NCI-H1436 treated with DMSO at 0.1 percent for 48 hours (cell line): Measurements from ENCODE around the gene TACSTD2.
"Not testable (repeated sequence)": the region's sequence is repeated elsewhere in the genome, so short reads cannot be mapped to it uniquely, and the experiment has no call there.

Source experiments
- DNase-seq: peaks from one replicate; lab custom pipeline; 2025; lab: John Stamatoyannopoulos, UW

TACSTD2 gene, protein sequence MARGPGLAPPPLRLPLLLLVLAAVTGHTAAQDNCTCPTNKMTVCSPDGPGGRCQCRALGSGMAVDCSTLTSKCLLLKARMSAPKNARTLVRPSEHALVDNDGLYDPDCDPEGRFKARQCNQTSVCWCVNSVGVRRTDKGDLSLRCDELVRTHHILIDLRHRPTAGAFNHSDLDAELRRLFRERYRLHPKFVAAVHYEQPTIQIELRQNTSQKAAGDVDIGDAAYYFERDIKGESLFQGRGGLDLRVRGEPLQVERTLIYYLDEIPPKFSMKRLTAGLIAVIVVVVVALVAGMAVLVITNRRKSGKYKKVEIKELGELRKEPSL

GRCh38 chr1:58576727-58577653 lies at the start of gene TACSTD2:
Gene TACSTD2 (minus strand): TSS chr1:58577252. CDS start chr1:58577156, 96 bp downstream.
- no peak for DNase-seq

GRCh38 chr1:58626293-58626692 lies 49.2 kb upstream of the TACSTD2 start:
- DNase-seq = no peak

DNA sequence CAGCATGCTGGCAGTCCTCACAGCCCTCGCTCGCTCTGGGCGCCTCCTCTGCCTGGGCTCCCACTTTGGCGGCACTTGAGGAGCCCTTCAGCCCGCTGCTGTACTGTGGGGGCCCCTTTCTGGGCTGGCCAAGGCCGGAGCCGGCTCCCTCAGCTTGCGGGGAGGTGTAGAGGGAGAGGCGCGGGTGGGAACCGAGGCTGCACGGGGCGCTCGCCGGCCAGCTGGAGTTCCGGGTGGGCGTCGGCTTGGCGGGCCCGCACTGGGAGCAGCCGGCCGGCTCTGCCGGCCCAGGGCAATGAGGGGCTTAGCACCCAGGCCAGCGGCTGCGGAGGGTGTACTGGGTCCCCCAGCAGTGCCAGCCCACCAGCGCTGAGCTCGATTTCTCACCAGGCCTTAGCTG lies 46.2 kb upstream of the TACSTD2 start:
- DNase-seq = not testable (repeated sequence)

- DNase-seq = no peak
Observed at GRCh38 chr1:58622571-58622970, 45.5 kb upstream of the TACSTD2 start.

DNA sequence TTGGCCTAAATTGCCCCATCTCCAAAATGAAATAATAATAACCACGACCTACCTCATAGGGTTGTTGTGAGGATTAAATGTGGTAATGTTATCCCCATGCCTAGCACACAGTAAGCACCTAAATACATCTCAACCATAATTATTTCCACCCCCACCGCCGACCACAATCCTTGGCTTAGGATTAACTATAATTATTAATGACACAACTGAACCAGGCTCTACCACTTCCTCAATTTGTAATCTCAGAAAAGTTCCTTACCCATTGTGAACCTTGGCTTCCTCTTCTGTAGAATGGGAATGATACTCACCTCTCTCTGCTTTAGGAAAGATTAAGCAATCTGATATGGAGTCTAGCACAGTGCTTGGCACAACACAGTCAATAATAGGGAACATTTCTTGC lies 44.3 kb upstream of the TACSTD2 start:
- DNase-seq = no peak

DNA sequence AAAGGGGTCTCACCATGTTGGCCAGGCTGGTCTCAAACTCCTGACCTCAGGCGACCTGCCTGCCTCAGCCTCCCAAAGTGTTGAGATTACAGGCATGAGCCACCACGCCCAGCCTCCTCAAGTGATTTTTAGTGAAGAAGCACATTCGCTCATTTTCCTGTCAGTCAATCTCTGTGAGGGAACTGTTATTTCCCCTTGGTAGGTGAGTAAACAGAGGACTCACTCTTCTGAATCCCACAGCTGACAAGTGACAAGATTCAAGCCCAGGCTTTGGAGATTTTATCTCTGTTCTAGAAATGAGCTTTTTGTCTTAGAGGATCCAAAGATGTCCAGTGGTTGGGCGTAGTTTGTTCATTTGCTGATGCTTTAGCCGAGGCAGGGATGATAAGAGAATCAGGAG lies 43.9 kb upstream of the TACSTD2 start:
- DNase-seq = no peak

DNA sequence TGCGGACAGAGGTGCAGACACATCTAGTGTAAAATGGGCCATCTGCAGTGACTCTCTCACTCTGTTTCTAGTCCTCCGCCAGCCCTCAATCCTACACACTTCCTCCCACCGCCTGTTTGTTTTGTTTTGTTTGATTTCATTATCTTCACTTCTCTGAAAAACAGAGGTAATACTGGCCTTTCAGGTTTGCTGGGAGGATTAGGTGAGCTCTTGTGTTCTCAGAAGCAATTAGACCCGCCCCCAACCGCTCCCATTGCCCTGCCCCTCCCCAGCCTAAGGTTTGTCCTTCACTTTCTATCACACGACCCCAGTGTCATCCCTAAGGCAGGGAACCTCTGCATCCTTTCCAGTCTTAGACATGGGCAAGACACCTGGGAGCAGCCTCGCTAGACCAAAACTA lies 43.2 kb upstream of the TACSTD2 start:
- no peak for DNase-seq

- no peak for DNase-seq
Observed at GRCh38 chr1:58619286-58620054, 42.4 kb upstream of the TACSTD2 start.

DNA sequence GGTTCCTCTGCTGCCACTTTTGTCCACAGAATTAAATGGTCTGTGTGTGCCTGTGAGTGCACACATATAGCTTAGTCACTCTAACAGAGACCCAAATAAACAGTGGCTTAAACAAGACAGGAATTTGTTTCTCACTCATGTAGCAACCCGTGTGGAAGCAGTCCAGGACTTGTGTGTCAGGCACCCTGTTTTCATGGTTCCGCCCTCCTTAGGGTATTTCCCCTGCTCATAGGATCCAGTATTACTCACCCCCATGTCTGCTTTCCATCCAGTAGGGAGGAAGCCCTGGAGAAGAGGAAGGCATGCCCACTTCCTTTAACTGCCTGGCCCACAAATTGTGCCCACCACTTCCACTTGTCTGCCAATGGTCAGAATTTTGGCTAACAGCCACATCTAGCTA lies 41.3 kb upstream of the TACSTD2 start:
- DNase-seq = no peak

- DNase-seq = no peak
Observed at GRCh38 chr1:58611861-58612385, 34.9 kb upstream of the TACSTD2 start.

DNA sequence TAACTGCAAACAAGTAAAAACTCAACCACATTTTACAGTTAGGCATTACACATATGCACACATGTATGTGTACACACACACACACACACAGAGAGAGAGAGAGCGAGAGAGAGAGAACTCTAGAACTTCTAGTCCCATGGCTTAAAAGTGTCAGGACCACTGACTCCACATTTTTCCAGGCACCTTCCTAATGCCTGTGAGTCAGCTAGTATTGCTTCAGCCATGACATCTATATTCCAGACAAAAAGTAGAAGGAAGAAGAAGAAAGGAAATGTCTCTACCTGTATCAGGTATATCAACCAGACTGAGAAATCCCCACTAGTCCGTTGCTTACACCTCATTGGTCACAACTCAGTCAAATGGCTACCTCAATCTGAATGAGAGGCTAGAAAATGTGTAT lies 31.9 kb upstream of the TACSTD2 start:
- no peak for DNase-seq

DNA sequence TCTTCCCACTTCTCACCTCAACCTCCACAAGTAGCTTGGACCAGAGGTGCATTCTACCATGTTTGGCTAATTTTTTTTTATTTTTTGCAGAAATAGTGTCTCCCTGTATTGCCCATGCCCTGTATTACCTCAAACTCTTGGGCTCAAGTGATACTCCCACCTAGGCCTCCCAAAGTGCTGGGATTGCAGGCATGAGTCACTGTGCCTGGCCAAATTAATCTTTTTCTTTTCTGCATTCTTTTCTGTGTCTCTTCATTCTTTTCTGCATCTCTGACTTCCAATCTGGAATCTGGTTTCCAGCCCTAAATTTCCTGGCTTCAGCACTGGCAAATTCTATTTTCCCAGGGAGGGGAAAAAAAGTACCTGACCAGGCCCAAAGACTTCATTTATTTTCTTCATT lies 31.2 kb upstream of the TACSTD2 start:
- DNase-seq = no peak

DNA sequence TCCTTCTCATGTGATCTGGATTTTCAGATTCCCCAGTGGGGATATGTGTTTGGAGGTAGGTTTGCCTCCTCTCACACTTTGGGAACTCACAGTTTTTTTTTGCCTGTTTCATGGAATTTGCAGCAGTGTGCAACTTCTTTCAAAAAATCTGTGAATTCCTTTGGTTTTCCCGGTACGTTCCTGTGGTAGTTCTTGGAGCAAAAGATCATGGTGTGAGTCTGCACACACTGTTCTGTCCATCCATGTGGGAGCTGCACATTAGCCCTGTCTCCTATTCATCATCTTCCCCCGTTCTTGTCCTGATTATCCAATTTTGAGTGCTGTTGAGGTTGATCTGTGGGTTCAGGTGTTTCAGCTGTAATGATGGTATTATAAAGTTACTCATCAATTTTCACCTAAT lies 30.3 kb upstream of the TACSTD2 start:
- no peak for DNase-seq

DNA sequence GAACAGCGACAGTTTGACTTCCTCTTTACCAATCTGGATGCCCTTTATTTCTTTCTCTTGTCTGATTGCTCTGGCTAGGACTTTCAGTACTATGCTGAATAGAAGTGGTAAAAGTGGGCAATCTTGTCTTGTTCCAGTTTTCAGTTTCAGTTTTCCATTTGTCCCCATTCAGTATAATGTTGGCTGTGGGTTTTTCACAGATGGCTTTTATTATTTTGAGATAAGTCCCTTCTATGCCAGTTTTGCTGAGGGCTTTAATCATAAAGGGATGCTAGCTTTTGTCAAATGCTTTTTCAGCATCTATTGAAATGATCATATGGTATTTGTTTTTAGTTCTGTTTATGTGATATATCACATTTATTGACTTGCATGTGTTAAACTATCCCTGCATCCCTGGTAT lies 24.9 kb upstream of the TACSTD2 start:
- DNase-seq = not testable (repeated sequence)

DNA sequence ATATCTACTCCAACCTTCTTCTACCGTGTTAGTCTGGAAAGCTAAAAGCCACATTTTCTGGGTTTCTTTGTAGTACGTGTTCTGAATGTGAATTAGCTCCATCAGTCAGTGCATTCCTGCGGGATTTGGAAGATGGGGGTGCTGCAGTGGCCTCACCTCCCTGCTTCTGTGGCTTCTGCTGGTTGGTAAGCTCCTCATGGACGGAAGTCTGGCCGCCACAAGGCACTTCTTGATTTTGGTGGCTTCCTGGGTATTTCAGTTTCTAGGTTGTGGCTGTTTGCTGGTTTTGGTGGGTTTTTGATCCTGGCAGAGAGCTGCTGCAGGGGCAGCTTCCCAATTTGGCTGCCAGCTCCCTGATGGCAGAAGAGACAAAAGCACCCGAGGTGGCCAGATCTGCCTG lies 20.9 kb upstream of the TACSTD2 start:
- DNase-seq = no peak

- DNase-seq = no peak
Observed at GRCh38 chr1:58597076-58597475, 20.0 kb upstream of the TACSTD2 start.

DNA sequence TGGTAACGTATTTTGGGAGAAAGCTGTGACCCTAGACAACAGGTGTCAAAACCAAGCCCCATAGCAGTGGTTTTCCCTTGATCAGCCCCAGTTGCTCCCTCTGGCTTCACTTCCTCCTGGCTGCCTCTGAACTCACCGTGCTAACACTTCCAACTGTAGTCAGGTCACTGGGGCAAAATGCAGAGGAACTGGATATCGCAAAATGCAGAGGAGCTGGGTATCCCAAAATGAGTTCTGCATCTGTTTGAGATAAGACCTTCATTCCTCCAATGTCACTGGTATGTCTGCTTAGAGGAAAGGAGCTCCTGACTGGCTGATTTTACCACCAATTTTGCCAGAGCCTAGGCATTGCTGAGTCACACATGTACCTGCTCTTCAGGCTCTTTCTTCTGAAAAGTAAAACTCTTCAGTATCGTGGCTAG lies 19.6 kb upstream of the TACSTD2 start:
- no peak for DNase-seq

DNA sequence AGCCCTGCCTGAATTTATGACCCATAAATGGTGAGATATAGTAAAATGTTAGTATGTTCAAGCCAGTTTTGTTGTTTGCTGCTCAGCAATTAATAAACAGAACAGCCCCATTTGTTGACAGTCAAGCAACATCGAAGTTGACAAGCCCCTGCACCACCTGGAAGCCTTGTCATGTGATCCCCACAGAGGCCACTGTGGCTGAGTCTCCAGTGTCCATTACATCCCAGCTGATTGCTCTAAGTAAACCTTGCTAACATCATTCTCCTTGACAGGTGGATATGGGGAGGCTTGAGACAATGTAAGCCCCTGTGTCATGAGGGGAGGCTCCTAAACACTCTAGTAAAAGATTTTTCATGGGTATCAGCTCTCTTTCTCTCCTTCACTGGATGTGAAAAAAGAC lies 17.5 kb upstream of the TACSTD2 start:
- DNase-seq = no peak

DNA sequence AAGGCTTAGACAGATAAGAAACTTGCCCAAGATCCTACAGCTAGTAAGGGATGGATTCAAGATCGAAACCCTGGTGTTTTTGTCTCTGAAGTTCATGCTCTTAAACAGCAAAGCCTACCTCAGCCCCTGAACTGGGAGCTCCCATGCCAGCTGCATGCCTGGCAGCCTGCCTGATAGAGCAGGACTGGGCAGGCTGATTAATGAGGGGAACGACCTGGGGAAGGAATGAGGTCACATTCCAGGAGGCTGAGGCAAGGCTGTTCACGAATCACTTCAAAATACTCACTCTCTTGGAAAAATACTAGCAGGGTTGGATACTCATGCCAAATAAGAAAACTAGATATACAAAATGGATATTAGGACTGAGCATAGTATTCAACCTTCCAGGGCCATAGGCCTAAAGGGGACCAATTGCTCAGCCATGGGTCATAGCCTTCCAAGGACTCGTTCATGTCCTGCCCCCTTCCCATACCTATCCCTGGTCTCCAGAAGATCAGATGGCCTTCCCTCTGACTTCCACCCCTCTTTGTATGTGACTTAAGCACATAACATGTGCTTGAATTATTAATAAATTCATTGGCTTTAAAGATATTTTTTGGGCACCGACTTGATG lies 15.6 kb upstream of the TACSTD2 start:
- DNase-seq = no peak

DNA sequence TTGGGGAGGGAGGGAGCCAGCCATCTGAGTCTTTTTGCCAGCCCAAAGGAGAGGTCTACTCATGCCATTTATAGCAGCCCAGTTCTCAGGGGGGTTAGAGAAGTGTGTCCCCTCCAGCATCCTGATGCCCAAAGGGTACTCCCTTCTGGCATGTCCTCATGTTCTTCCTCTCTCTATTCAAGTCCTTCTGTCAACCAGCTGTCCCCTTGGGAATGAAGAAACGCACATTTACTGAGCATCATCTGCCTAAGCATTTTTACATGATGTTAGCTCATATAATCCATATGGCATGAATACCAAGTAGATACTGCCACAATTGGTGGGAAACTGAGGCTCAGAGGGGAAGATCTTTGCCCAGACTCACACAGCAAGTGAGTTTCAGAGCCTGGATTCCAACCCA lies 14.8 kb upstream of the TACSTD2 start:
- DNase-seq = no peak

DNA sequence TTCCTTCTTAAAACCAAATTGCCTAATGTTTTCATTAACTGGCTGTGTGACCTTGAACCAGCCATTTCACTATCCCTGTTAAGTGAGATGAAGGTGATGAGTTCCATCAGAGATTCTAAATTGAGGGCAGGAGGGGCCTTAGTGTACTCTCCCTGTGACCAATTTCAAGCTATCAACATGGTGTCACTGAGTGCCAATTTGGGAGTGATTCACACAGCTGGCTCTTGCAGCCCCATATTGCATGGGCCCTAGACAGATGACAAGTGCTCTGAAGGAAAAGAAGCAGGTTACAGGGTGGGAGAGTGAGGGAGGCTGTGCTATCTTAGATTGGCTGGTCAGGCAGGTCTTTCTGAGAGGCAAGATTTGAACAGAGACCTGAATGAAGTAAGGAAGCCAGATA lies 13.0 kb upstream of the TACSTD2 start:
- no peak for DNase-seq

DNA sequence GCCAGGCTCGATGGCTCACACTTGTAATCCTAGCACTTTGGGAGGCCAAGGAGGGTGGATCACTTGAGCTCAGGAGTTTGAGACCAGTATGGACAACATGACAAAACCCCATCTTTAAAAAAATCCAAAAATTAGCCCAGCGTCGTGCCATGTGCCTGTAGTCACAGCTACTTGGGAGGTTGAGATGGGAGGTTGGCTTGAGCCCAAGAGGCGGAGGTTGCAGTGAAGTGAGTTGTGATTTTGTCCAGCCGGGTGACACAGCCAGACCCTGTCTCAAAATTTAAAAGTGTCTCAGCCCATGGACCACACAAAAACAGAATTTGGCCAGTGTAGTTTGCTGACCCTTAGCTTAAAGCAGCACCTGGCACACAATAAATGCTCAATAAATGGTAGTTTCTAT lies 11.3 kb upstream of the TACSTD2 start:
- DNase-seq = no peak
